A172 (cell line): ENCODE data around the gene KLF13. TPM values are rescaled to one million over a fixed set of nuclear protein-coding genes. Genes with fewer than 3 reads are reported as not detected.
A peak's percentile ranks its signal among the peaks of the same experiment; 100 is the strongest.

Experiments
- DNase-seq: peaks from one replicate; pipeline ENCODE4 v3.0.0-alpha.2; 2015; ENCODE audit warnings: low spot score
- total RNA-seq: library from RNA; depleted of rRNA; stranded (reverse); fragments of >200 nt; shearing (Covaris generic); gene quantifications from 2 replicates; pipeline ENCODE4 v1.2.3, GENCODE V29; 2014; rRNA removed

The KLF13 gene
- total RNA-seq, 1 experiment from 2014 or later, result 27.9 TPM

DNA sequence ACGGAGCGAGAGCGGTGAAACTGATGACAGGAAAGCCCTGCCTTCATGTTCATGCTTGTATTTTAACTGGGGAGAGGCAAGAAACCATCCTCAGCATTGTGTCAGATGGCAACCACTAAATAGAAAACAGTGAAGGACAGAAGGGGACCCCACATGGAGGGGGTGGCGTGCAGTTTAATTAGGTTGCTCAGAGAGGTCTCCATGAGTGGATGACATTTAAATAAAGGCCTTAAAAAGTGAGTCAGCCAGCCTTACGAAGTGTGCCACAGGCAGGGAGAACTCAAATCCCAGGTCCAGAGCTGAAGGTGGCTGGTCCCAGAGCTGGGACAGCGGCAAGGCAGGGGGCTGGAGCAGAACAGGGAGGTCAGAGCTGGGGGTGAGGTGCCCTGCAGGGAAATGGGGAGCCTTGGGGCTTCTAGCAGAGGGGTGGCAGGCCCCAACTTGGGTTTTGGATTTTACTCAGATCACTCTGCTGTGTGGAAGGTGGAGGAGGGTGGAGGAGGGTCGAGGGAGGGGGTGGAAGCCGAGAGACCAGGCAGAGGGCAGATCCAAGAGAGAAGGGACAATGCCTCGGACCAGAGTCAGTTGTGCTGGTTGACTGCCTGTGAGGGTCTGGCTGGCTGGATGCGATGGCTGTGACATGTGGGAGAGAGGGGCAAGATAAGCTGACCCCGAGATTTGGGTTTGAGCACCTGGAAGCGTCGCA, 73.7 kb downstream of the KLF13 start:
- DNase-seq, result no peak

DNA sequence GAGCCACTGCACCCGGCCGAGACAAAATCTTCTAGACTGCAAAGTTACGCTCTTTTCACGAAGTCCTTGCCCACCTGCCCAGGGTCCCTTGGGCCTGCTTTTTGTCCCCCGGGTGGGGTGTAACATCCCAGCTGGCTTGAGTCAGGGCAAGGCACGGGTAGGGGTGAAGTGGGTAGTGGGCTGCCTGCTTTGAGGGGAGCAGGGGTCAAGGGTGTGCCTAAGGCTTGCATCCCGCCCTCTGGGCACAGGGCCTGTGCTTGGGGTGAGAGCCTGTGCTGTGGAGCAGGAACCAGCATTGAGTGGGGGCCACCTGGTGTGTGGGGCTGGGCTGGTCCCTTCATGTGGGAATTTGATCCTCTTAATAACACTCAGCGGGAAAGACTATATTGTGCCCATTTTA, 74.6 kb downstream of the KLF13 start:
- DNase-seq, result no peak

DNA sequence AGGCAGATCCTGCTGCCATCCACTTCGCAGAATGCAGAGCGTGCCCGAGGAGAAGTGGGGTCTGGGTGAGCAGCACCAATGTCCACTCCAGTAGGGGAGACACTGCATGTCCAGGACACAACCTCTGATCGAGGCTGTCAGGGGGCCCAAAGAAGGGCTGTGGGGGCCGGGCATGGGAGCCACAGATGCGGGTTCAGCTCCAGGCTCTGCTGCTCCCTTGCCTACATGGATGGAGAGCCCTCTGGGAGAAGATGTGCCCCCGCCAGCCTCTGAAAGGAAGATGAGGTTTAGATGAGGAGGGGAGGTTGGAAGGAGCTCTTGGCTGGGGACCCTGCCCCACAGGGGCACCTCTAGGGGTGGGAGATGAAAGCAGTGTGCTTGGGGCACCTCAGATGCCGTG, 75.4 kb downstream of the KLF13 start:
- DNase-seq, result no peak

DNA sequence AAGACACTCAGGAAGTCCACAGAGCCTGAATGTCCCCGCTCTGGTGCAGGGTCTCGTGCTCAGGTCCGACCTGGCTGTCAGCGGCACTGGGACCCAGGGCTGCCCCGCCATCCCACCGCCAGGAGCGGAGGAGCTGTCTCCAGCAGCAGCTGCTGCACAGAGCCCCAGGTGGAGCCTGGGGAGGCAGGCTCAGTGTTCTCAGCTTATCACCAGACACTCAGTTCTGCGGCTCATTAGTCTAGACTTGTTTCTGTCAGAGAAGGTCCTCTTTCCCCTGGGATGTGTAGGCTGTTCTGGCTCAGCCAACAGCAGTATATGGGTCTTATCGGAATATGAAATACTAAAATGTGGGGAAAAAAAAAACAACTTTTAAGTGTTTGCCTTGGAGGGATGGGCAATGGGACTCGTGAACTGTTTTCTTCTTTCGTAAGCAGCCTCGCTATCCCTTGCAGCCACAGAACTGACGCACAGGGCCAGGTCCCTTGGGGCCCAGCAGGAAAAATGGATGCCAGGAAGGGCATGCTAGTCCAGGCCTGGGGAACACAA, 75.9 kb downstream of the KLF13 start:
- no peak for DNase-seq

DNA sequence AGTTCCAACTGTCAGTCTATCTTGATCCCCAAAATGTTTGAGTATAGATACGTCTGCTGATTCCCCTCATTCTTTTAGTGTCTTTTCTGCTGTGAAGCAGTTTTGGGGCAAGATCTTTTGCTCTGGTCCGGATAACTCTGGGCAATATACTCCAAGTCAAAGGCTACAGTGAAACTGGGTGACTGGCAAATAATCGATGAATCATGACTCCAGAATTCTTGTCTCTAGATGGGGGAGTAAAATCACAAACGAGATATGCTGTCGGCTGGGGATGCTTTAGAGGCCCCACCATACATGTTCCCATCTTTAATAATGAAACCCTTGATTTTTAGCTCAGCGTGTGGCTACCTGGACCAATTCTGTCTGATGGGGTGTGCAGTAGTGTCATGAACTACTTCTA, 76.5 kb downstream of the KLF13 start:
- DNase-seq, result no peak

DNA sequence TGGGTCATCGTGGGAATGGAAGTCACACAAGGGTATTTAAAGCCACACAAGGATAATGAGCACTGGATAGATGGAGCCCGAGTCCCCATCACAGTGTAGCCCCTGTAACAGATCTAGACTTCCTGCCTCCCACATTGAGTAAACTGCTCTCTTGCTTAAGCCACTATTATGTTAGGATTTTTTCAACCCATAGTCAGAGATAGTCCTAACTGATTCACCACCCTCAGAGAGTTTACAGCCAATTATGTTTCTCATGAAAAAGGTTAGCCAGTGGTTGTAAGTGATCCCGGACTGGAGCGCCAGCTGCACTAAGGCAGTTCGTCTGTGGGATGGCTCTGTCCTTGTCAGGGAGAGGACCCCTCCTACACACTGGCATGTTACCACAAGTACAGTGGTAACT, 77.0 kb downstream of the KLF13 start:
- no peak for DNase-seq

DNA sequence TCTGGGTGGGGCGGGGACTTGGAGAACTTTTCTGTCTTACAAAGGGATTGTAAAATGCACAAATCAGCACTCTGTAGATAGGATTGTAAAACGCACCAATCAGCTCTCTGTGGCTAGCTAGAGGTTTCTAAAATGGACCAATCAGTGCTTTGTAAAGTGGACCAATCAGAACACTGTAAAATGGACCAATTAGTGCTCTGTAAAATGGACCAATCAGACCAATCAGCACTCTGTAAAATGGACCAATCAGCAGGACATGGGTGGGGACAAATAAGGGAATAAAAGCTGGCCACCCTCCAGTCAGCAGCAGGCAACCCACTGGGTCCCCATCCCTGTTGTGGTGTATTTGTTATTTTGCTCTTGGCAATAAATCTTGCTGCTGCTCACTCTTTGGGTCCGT, 77.7 kb downstream of the KLF13 start:
- peak; percentile 37 for DNase-seq

DNA sequence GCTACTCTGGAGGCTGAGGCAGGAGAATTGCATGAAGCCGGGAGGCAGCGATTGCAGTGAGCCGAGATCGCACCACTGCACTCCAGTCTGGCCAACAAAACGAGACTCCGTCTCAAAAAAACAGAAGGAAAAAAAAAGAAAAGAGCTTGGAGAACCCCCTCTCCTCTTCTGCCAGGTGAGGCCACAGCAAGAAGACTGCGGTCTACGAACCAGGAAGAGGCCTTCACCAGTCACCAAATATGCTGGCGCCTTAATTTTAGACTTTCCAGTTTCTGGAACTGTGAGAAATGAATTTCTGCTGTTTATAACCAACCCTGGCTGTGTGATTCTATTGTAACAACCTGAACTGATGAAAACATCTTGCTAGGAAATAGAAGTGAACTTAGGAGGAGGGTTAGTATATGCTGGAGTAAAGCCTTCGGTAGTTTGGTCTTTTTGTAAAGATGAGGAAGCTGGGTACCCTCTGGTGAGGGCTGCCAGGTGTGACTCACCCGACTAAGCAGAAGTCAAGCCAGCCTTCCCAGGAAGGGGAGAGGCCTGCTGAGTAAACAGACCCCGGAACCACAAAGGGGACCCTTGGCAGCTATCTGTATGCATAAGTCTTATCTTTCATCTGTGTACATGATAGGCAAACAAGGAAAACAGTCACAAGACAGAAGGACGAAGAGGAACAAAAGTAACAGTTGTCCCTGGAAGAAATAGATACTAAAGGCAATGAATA, 78.7 kb downstream of the KLF13 start:
- peak; percentile 67 for DNase-seq

DNA sequence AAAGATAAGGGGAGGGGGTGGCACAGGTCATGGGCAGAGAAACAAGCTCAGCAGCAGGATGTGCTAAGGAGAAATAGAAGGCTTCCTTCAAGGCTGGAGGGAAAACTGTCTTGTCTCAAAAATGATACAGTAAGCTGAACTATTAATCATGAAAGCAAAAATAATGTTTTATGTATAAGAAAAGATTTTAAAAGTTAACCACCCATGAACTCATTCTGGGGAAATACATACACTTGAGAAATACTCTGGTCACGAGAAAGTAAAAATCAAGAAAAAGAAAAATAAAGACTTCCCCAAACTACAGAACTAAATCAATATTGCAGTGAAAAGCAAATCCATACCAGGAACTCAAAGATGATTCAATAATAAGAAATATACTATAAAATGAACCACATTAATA, 80.7 kb downstream of the KLF13 start:
- no peak for DNase-seq

DNA sequence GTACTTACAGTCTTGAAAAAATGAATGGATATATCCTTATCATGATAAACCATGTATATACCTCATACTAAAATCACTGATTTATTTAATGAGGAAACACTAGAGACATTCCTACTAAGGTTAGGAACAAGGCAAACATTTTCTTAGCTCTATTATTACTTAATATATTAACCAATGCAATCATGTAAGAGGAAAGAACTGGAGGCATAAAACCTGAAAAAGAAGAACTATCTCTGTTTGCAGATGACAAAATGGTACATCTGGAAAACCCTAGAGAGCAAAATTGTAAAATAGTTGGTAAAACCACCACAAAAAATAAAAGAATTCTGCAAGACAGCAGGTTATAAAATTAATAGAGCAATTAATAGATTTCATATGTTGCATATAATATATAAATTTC, 81.2 kb downstream of the KLF13 start:
- DNase-seq, result no peak

DNA sequence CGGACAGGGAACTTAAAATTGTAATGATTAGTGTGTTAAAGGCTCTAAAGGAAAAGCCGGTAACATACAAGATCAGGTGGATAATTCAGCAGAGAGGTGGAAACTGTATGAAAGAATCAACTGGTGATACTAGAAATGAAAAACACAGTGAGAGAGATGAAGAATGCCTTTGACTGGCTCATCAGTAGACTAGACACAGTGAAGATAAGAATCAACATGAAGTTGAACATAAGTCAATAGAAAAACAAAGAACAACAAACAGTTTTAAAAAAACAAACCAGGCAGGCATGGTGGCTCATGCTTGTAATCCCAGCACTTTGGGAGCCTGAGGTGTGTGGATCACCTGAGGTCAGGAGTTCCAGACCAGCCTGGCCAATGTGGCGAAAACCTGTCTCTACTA, 82.1 kb downstream of the KLF13 start:
- DNase-seq, result no peak

DNA sequence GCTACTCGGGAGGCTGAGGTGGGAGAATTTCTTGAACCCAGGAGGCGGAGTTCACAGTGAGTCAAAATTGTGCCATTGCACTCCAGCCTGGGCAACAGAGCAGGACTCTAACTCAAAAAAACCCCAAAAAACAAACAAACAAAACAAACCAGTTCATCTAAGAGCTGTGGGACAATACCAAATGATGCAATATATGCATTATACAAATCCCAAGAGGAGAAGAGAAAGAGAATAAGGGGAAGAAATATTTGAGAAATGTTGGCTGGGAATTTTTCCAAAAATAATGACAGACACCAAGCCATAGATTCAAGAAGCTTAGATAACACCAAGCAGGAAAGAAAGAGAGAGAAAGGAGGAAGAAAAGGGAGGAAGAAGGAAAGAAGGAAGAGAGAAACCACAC, 82.5 kb downstream of the KLF13 start:
- DNase-seq, result no peak

DNA sequence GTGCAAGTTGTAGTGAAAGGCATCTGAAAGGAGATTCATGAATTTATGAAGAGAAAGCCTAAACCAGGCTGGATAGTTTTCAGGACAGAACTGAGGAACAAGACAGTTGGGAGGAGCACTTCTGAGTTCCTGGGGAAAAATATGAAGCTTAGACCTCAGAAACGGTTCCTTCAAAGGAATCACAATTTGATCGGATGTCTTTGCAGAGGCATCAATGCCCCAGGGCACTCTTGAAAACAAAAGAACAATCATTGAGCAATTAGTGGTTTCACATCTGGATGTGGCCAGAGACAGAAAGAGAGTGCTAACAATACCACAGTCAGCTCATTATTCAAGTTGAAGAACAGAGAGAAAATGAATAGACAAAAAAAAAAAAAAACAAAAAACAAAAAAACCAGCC, 86.2 kb downstream of the KLF13 start:
- no peak for DNase-seq

DNA sequence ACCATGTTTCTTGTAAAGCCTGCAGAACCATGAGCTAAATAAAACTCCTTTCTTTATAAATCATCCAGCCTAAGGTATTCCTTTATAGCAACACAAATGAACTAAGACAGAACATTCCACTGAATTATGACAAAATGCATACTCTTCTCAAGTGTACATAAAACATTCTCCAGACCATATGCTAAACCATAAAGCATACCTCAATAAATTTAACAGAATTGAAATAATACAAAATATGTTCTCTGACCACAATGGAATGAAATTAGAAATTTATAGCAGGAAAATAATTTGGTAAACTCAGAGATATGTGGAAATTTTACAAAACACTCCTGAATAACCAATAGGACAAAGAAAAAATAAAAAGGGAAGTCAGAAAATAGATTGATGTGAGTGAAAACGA, 88.6 kb downstream of the KLF13 start:
- DNase-seq, result no peak

DNA sequence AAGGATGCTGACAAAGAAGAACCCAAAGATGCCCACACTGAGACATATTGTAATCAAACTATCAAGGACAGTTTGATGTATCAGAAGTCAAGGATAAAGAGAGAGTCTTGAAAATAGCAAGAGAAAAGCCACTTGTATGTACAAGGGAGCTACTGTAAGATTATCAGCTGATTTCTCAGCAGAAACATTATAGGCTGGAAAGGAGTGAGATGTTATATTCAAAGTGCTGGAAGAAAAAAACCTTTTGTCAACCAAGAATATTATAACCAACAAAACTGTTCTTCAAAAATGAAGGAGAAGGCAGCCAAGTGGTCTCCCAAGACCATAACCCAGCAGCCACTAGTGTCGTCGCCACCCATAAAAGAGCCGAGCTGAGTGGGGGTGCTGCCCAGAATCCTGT, 93.2 kb downstream of the KLF13 start:
- DNase-seq, result no peak

DNA sequence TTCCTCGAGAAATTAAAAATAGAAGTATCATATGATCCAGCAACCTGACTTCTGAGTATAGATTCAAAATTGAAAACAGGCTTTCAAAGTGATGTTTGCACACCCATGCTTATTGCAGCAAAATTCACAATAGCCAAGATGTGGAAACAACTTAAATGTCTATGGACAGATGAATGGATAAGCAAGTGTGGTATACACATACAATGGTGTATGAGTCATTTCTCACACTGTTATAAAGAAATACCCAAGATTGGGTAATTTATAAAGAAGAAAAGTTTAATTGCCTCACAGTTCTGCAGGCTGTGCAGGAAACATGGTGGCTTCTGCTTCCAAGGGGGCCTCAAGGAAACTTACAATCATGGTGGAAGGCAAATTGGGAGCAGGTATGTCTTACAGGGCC, 100.8 kb downstream of the KLF13 start:
- DNase-seq, result no peak

Other genes with a start within 250 kb of the KLF13 start
- 0.05 TPM in 1 of 2 replicates, not detected in the other for gene TRPM1, start 225.1 kb upstream of the KLF13 start, total RNA-seq